Kidney glomerular epithelial cell (primary cell): ENCODE results near the gene MOG.

Experiments
- DNase-seq: peaks from one replicate; lab custom pipeline; 2025; lab: John Stamatoyannopoulos, UW

MOG gene

GRCh38 chr6:29676981-29677601 is 20.2 kb downstream of the MOG start:
- DNase-seq, result peak; percentile 49

DNA sequence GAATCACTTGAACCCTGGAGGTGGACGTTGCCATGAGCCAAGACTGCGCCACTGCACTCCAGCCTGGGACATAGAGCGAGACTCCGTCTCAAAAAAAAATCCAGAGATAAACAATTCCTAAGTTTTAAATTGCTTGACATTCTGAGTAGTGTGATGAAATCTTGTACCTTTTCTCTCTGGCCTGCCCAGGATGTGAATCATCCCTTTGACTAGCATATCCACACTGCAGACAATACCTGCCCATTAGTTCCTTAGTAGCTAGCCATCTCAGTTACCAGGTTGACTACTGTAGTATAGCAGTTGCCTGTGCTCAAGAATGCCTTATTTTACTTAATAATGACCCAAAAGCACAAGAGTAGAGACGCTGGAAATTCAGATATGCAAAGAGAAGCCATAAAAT is 21.2 kb downstream of the MOG start:
- peak; percentile 23 for DNase-seq

DNA sequence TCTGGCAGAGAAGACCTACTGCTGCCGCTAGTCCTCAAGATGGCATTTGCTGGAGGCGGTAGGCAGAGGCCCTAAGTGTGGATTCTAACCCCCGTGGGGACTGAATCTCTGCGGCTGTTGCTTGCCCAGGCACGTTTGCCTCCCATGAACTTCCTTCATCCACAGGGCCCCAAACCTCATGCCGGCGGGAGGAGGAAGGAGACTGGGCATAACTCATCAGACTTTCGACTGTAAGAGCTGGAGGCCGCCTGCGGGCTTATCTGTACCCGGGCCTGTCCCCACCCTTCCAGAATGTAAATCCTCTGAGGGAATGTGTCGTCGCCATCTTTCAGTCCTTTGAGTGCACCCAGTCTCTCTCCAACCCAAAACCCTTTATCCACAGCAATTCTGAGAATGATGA is 23.1 kb downstream of the MOG start:
- DNase-seq, result no peak

GRCh38 chr6:29680416-29680815 is 23.5 kb downstream of the MOG start:
- DNase-seq, result no peak

- DNase-seq, result no peak
Measured at GRCh38 chr6:29680904-29681303, 24.0 kb downstream of the MOG start, which contains the start of gene ZFP57. ZFP57 (minus strand) TSS chr6:29681152; CDS start chr6:29677003, 4,149 bp downstream.

GRCh38 chr6:29681811-29682210 is 24.9 kb downstream of the MOG start:
- DNase-seq, result no peak

- DNase-seq, result no peak
Measured at GRCh38 chr6:29685718-29686326, 28.9 kb downstream of the MOG start.

GRCh38 chr6:29694637-29695036 is 37.7 kb downstream of the MOG start:
- no peak for DNase-seq

- no peak for DNase-seq
Measured at GRCh38 chr6:29696147-29697125, 39.5 kb downstream of the MOG start.

GRCh38 chr6:29702519-29703103 is 45.7 kb downstream of the MOG start:
- peak; percentile 7 for DNase-seq

DNA sequence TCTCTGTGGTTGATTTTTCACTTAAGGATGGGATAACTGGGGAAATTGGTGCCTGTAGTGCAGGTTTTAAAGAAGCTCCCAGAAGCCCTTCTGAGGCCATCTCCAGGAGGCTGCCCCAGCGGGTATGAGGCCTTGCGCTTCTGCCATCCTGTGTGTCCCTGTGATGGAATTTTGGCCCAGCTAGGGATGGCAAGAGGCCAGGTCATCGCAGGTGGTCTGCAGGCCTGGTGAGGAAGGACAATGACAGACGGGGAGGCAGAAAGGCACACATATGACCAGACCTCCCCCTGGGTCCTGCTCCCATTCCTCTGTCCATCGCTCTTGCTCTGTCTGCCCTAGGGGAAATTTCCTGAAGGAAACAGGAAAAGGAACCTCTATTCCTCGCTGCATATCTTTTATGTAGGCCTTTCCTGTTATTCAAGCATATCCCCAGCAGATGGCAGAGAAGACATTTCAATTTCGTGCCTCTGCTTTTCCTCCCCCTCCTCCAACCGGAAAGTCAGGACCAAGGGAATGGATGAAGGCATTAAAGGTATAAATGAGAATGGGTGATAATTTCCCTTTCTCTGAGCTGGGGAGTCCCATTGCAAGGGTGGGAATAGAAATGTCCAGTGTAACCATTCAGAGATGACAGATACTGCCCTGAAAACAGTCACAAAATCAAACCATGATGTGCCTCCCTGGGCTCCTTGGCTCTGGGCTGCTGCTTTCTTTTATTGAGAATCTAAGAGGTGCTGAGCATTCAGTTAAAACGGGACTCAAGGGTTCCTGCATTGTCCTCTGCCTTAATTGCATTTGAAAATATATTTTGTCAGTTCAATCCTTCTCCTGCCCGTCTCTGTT is 48.7 kb downstream of the MOG start:
- peak; percentile 66 for DNase-seq

- no peak for DNase-seq
Measured at GRCh38 chr6:29708432-29709179, 51.7 kb downstream of the MOG start.

GRCh38 chr6:29709188-29709587 is 52.3 kb downstream of the MOG start:
- DNase-seq, result no peak

DNA sequence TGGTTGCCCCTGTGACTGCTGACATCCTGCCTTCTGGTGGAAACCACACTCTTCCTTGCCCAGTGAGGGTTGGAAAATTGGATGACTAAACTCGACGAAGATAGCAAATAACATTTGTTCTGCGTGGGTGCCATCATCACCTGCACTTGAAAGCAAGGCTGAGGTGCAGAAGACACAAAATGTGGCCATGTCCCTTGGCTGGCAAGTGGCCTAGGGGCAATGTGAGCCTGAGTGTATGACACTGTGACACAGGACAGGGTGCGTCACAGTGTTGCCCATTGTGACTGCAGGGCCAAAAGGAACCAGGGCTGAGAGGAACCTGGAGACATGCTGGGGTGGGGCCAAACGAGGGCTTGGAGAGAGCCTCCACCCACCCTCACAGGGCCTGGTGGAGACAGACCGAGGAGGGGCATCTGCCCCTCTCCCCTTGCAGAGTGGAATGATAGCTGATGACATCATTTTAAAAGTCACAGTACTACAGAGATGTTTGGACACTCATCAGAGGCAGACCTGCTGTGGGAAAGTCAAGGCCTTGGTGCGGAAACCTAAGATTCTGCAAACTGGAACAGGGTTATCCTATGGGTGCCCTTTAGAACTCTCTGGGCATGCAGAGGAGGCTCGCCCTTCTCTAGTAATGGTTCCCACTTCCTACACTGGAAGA is 53.5 kb downstream of the MOG start:
- no peak for DNase-seq

- no peak for DNase-seq
Measured at GRCh38 chr6:29720863-29721262, 64.0 kb downstream of the MOG start.
